GM12878 (cell line): ENCODE data around the gene CBLIF. TPM values are rescaled to one million over a fixed set of nuclear protein-coding genes. Genes with fewer than 3 reads are reported as not detected.

ENCODE experiments used
- ATAC-seq: fragments of 200-7000 bp; cut with Tn5 transposase; 3 replicates; pipeline ENCODE4 v1.9.1; 2020; ENCODE audit warnings: mild to moderate bottlenecking, moderate library complexity
- BruUV-seq: library from RNA; stranded (reverse); fragments of 400-500 nt; replicated peaks from 2 replicates; lab custom pipeline; 2021; lab: Mats Ljungman, UMichigan
- CTCF ChIA-PET: fragments of 300-600 bp; sonication (Branson Sonifier 250); formaldehyde crosslinking; extraction: SDS; loops from one replicate; lab custom pipeline; 2021; ENCODE audit warnings: inconsistent platforms; lab: Yijun Ruan, JAX
- POLR2A ChIA-PET: fragments of 350-600 bp; formaldehyde crosslinking; extraction: SDS; loops from one replicate; lab custom pipeline; 2021; ENCODE audit warnings: inconsistent platforms; lab: Charles Lee
- RAD21 ChIA-PET: fragments of 300-600 bp; sonication (Branson Sonifier 250); formaldehyde crosslinking; loops from one replicate; lab custom pipeline; 2023; ENCODE audit warnings: antibody characterized with exemption; ENCODE audit not compliant: unreplicated experiment; lab: Charles Lee
- SMC1A ChIA-PET: fragments of 300-600 bp; sonication (Branson Sonifier 250); formaldehyde crosslinking; loops from one replicate; lab custom pipeline; 2023; ENCODE audit not compliant: unreplicated experiment, uncharacterized antibody; lab: Charles Lee
- DNase-seq: peaks from one replicate; pipeline ENCODE4 v3.0.0-alpha.2; 2011; ENCODE audit warnings: low read depth, low spot score
- FAIRE-seq: peaks from 3 replicates; lab custom pipeline; 2011; peaks lifted over from hg19 to GRCh38; lab: Jason Lieb, UNC
- H2AFZ ChIP-seq: 2 replicates; pipeline ENCODE4 v1.6.0; 2011; ENCODE audit warnings: low read depth, low read length, control low read depth; ENCODE audit not compliant: control insufficient read depth
- H3K27ac ChIP-seq: 2 replicates; pipeline ENCODE4 v1.5.1; 2011; ENCODE audit warnings: control low read depth; ENCODE audit not compliant: control insufficient read depth, insufficient read depth
- H3K27me3 ChIP-seq, 2 experiments: replicated peaks in 1 of 2; 2 replicates each; pipeline versions ENCODE4 v1.6.0 to v1.6.1; 2011; ENCODE audit warnings: low read length in 1 of 2; ENCODE audit not compliant: control insufficient read depth in 2 of 2, insufficient read depth in 2 of 2
- H3K36me3 ChIP-seq, 2 experiments: 2 replicates each; pipeline ENCODE4 v1.5.1; 2011; ENCODE audit warnings: low read length in 1 of 2; ENCODE audit not compliant: control insufficient read depth in 2 of 2, insufficient read depth in 2 of 2
- H3K4me1 ChIP-seq: 2 replicates; pipeline ENCODE4 v1.6.1; 2011; ENCODE audit warnings: mild to moderate bottlenecking, low read length, moderate library complexity, mixed read lengths; ENCODE audit not compliant: control insufficient read depth, insufficient read depth
- H3K4me2 ChIP-seq: 2 replicates; pipeline ENCODE4 v1.6.0; 2011; ENCODE audit warnings: control low read depth; ENCODE audit not compliant: control insufficient read depth, insufficient read depth
- H3K4me3 ChIP-seq: fragments of 200-600 bp; sonication (generic); 2 replicates; pipeline ENCODE4 v1.5.1; 2016
- H3K79me2 ChIP-seq: 2 replicates; pipeline ENCODE4 v1.6.0; 2011; ENCODE audit warnings: low read length; ENCODE audit not compliant: control insufficient read depth, insufficient read depth
- H3K9ac ChIP-seq: 2 replicates; pipeline ENCODE4 v1.8.0; 2011; ENCODE audit warnings: low read length, control low read depth, mixed read lengths; ENCODE audit not compliant: control insufficient read depth, insufficient read depth
- H3K9me3 ChIP-seq: replicated peaks from 3 replicates; pipeline ENCODE4 v1.5.1; 2011; ENCODE audit warnings: mild to moderate bottlenecking, low read length; ENCODE audit not compliant: control insufficient read depth, insufficient read depth
- H4K20me1 ChIP-seq: 2 replicates; pipeline ENCODE4 v1.6.0; 2011; ENCODE audit not compliant: control insufficient read depth, insufficient read depth
- ATF3 ChIP-seq: IDR thresholded peaks from 2 replicates; pipeline ENCODE4 v1.6.1; 2011; ENCODE audit warnings: low read depth, mild to moderate bottlenecking, low read length, moderate library complexity, borderline replicate concordance; ENCODE audit errors: extremely low read depth
- BMI1 ChIP-seq: fragments of 450-650 bp; IDR thresholded peaks from 2 replicates; pipeline ENCODE4 v1.6.1; 2016; ENCODE audit warnings: mild to moderate bottlenecking, moderate library complexity, borderline replicate concordance
- CHD2 ChIP-seq: IDR thresholded peaks from 2 replicates; pipeline ENCODE4 v1.6.1; 2011; ENCODE audit warnings: low read depth, low read length, improper control_type of control experiment, borderline replicate concordance
- E4F1 ChIP-seq: fragments of 450-650 bp; IDR thresholded peaks from 2 replicates; pipeline ENCODE4 v1.6.1; 2018; ENCODE audit warnings: borderline replicate concordance, mild to moderate bottlenecking; ENCODE audit not compliant: partially characterized antibody
- FOXM1 ChIP-seq: IDR thresholded peaks from 2 replicates; pipeline ENCODE4 v1.6.1; 2012; ENCODE audit warnings: low read depth, mild to moderate bottlenecking, inconsistent platforms, low read length, moderate library complexity
- HCFC1 ChIP-seq: fragments of 150-350 bp; IDR thresholded peaks from 2 replicates; pipeline ENCODE4 v1.6.1; 2014; ENCODE audit warnings: low read length
- HDAC6 ChIP-seq: fragments of 200-600 bp; sonication (generic); IDR thresholded peaks from one replicate; pipeline ENCODE4 v1.8.0; 2017; ENCODE audit warnings: antibody characterized with exemption; ENCODE audit not compliant: unreplicated experiment
- KAT2A ChIP-seq: conservative IDR thresholded peaks from 2 replicates; pipeline ENCODE4 v1.6.1; 2011; ENCODE audit warnings: low read depth, low read length; ENCODE audit not compliant: control insufficient read depth
- KLF5 ChIP-seq: fragments of 450-650 bp; IDR thresholded peaks from 2 replicates; pipeline ENCODE4 v1.6.1; 2014; ENCODE audit warnings: mild to moderate bottlenecking; ENCODE audit not compliant: partially characterized antibody
- NBN ChIP-seq: fragments of 450-650 bp; IDR thresholded peaks from 2 replicates; pipeline ENCODE4 v1.6.1; 2016
- NRF1 ChIP-seq: conservative IDR thresholded peaks from 2 replicates; pipeline ENCODE4 v1.6.1; 2011; ENCODE audit warnings: mild to moderate bottlenecking, low read depth, low read length, improper control_type of control experiment
- PAX8 ChIP-seq: fragments of 450-650 bp; IDR thresholded peaks from 2 replicates; pipeline ENCODE4 v1.6.1; 2017; ENCODE audit warnings: mild to moderate bottlenecking, moderate library complexity
- PBX3 ChIP-seq: IDR thresholded peaks from 2 replicates; pipeline ENCODE4 v1.6.1; 2011; ENCODE audit warnings: mild to moderate bottlenecking, low read depth, low read length, moderate library complexity; ENCODE audit not compliant: insufficient replicate concordance
- POU2F2 ChIP-seq: IDR thresholded peaks from 3 replicates; pipeline ENCODE4 v1.6.1; 2011; ENCODE audit warnings: low read depth, mild to moderate bottlenecking, low read length, borderline replicate concordance
- RBBP5 ChIP-seq: fragments of 200-600 bp; sonication (generic); conservative IDR thresholded peaks from 2 replicates; pipeline ENCODE4 v1.6.1; 2016
- RFX5 ChIP-seq: IDR thresholded peaks from 2 replicates; pipeline ENCODE4 v1.6.1; 2011; ENCODE audit warnings: low read depth, low read length, improper control_type of control experiment
- TCF7 ChIP-seq: IDR thresholded peaks from 2 replicates; pipeline ENCODE4 v1.6.1; 2014; ENCODE audit warnings: antibody characterized with exemption, borderline replicate concordance
- YBX1 ChIP-seq: fragments of 450-650 bp; IDR thresholded peaks from 2 replicates; pipeline ENCODE4 v1.6.1; 2016; ENCODE audit warnings: antibody characterized with exemption
- ZBTB33 ChIP-seq: fragments of 450-650 bp; IDR thresholded peaks from 2 replicates; pipeline ENCODE4 v1.6.1; 2017; ENCODE audit warnings: mild to moderate bottlenecking
- WGBS: methylation state at CpG from one replicate; pipeline ENCODE4 v1.1.6; 2016; ENCODE audit warnings: low lambda C conversion rate; ENCODE audit not compliant: insufficient replicate concordance, insufficient coverage; ENCODE audit errors: missing lambda C conversion rate; 5-methylcytosine and 5-hydroxymethylcytosine counted together
- in situ Hi-C: fragments of 300-500 bp; cut with MboI; formaldehyde crosslinking; loops from 9 replicates; pipeline ENCODE4 v1.14.3; 2018; ENCODE audit warnings: mixed read lengths
- intact Hi-C: fragments of 100-400 bp; cut with micrococcal nuclease; formaldehyde crosslinking; loops from one replicate; pipeline ENCODE4 v1.14.2; 2022; ENCODE audit not compliant: unreplicated experiment
- polyA plus RNA-seq, 11 experiments: library from polyadenylated mRNA; depleted of rRNA in 4 of 11; unstranded in 6 of 11; stranded (reverse) in 5 of 11; fragments of >200 nt; fragmentation: Nextera tagmentation in 4 of 11; fragmentation: Illumina TruSeq in 1 of 11; extraction: Ambion mirVana in 4 of 11; extraction: Trizol in 1 of 11; gene quantifications; 1 replicate in 1 of 11; 2 replicates in 10 of 11; pipeline versions ENCODE4 v1.2.1 to v1.2.3, GENCODE V29; 2011 to 2016; ENCODE audit warnings: inconsistent platforms in 2 of 11, missing spikeins in 2 of 11, low read depth in 1 of 11
- total RNA-seq, 4 experiments: library from RNA; depleted of rRNA in 3 of 4; stranded (reverse); fragments of >200 nt in 3 of 4; fragmentation: Illumina TruSeq in 1 of 4; extraction: Trizol in 1 of 4; gene quantifications; 2 replicates each; pipeline versions ENCODE4 v1.2.1 to v1.2.3, GENCODE V29; 2013 to 2021

Gene CBLIF
- total and polyA plus RNA-seq, 10 of the 15 experiments (the other 5 are each of a cell fraction or from before 2014, with no cell fraction given) = not detected

GRCh38 chr11:59847626-59848025 is 2.3 kb upstream of the CBLIF start:
- H3K27me3 ChIP-seq = no peaks in the 10 kb centered on the region; a peak in 1 of 4 replicates
- POLR2A ChIA-PET = interaction anchor here (0.5 kb wide), 1 partner anchor 681 kb away, joined by 3 read pairs; no protein-coding TSS in a partner anchor
- in situ Hi-C loops (no loop called here), intact Hi-C loops (no loop called here)
- no peaks in the 10 kb centered on the region for H3K4me1 ChIP-seq
- no peaks in the 10 kb centered on the region for H3K36me3 ChIP-seq
- TF ChIP-seq ZBTB33 (no peak), TCF7 (no peak), BMI1 (no peak), POU2F2 (no peak), YBX1 (no peak), RFX5 (no peak), PAX8 (no peak), HDAC6 (no peak), PBX3 (no peak), CHD2 (no peak), E4F1 (no peak), ATF3 (no peak), FOXM1 (no peak), NRF1 (no peak), NBN (no peak), HCFC1 (no peak), RBBP5 (no peak), KAT2A (no peak), KLF5 (no peak)
- TF ChIP-seq, all 136 proteins: peak for 0
- Histone ChIP-seq H3K4me2 (no peak overlapping the region), H3K4me3 (no peak overlapping the region), H4K20me1 (no peaks in the 10 kb centered on the region), H3K9ac (no peak overlapping the region), H3K27ac (no peak overlapping the region), H2AFZ (no peak overlapping the region), H3K79me2 (no peaks in the 10 kb centered on the region), H3K9me3 (no peaks in the 10 kb centered on the region)
- ChIA-PET CTCF (interaction anchor here (0.6 kb wide), 1 partner anchor 275 kb away, joined by 4 read pairs; no protein-coding TSS in a partner anchor), SMC1A (interaction anchor here (0.6 to 0.7 kb wide), 2 partner anchors 91 to 389 kb away, joined by 4 read pairs; no protein-coding TSS in a partner anchor), RAD21 (no interaction called here)
- 16% methylated on average over 3 of the region's 3 CpGs for WGBS
- FAIRE-seq (no peak), DNase-seq (no peak), ATAC-seq (no peak)
- BruUV-seq = no TSS peak
